OCI-M2 (cell line): ENCODE measurements around the gene MDH2.
"Not testable (repeated sequence)": the region's sequence is repeated elsewhere in the genome, so short reads cannot be mapped to it uniquely, and the experiment has no call there.

Experiments used
- DNase-seq: peaks from one replicate; lab custom pipeline; 2025; ENCODE audit not compliant: unreplicated experiment; lab: John Stamatoyannopoulos, UW

The MDH2 gene

GRCh38 chr7:76047305-76047810, 548 bp upstream of the MDH2 start:
- DNase-seq: no peak

GRCh38 chr7:76048668-76048988, 722 bp downstream of the MDH2 start:
- DNase-seq: no peak

GRCh38 chr7:76049295-76049694, 1.4 kb downstream of the MDH2 start:
- DNase-seq: no peak

- no peak for DNase-seq
These were observed 2.6 kb downstream of the MDH2 start for GRCh38 chr7:76050545-76050944.

GRCh38 chr7:76051840-76052239, 3.9 kb downstream of the MDH2 start:
- no peak for DNase-seq

GRCh38 chr7:76052681-76053080, 4.8 kb downstream of the MDH2 start:
- not testable (repeated sequence) for DNase-seq

- DNase-seq: no peak
These were observed 5.6 kb downstream of the MDH2 start for GRCh38 chr7:76053461-76053860.

- no peak for DNase-seq
These were observed 6.5 kb downstream of the MDH2 start for GRCh38 chr7:76054123-76055120.

- no peak for DNase-seq
These were observed 8.3 kb downstream of the MDH2 start for GRCh38 chr7:76056241-76056640.

- no peak for DNase-seq
These were observed 9.4 kb downstream of the MDH2 start for GRCh38 chr7:76057103-76057812.

- no peak for DNase-seq
These were observed 9.9 kb downstream of the MDH2 start for GRCh38 chr7:76057813-76058145.

GRCh38 chr7:76058745-76059144, 10.8 kb downstream of the MDH2 start:
- DNase-seq: not testable (repeated sequence)

- no peak for DNase-seq
These were observed 12.9 kb downstream of the MDH2 start for GRCh38 chr7:76060842-76061241.

- no peak for DNase-seq
These were observed 14.3 kb downstream of the MDH2 start for GRCh38 chr7:76062254-76062653.

- no peak for DNase-seq
These were observed 15.2 kb downstream of the MDH2 start for GRCh38 chr7:76063114-76063513.

GRCh38 chr7:76063525-76063924, 15.6 kb downstream of the MDH2 start:
- DNase-seq: no peak

- no peak for DNase-seq
These were observed 16.5 kb downstream of the MDH2 start for GRCh38 chr7:76064208-76064970.

- DNase-seq: no peak
These were observed 17.2 kb downstream of the MDH2 start for GRCh38 chr7:76065016-76065612.

- DNase-seq: no peak
These were observed 19.0 kb downstream of the MDH2 start for GRCh38 chr7:76066716-76067503.

- no peak for DNase-seq
These were observed 21.3 kb downstream of the MDH2 start for GRCh38 chr7:76069238-76069638.
